Kidney capillary endothelial cell (primary cell): ENCODE results near the gene KRT222.
A peak's percentile ranks its signal among the peaks of the same experiment; 100 is the strongest.

Experiments used
- DNase-seq: peaks from one replicate; pipeline ENCODE4 v3.0.0-alpha.2; 2018; ENCODE audit warnings: low spot score

The KRT222 gene

GRCh38 chr17:40658396-40658795 is 6.6 kb downstream of the KRT222 start:
- DNase-seq = no peak

GRCh38 chr17:40651939-40652338 is 13.0 kb downstream of the KRT222 start:
- DNase-seq = no peak

- peak; percentile 26 for DNase-seq
These were observed 16.5 kb downstream of the KRT222 start for GRCh38 chr17:40648384-40648968.

- DNase-seq = peak; percentile 68
These were observed 17.2 kb downstream of the KRT222 start, which contains the start of gene SMARCE1 for GRCh38 chr17:40647624-40648383. Gene SMARCE1, minus strand, starts transcription at chr17:40647818. Its CDS starts 2,016 bp downstream, at chr17:40645802.

- peak; percentile 35 for DNase-seq
These were observed 18.0 kb downstream of the KRT222 start for GRCh38 chr17:40646791-40647623.

GRCh38 chr17:40645943-40646342 is 19.0 kb downstream of the KRT222 start:
- DNase-seq = no peak

- DNase-seq = no peak
These were observed 19.7 kb downstream of the KRT222 start for GRCh38 chr17:40645291-40645690.

- no peak for DNase-seq
These were observed 27.0 kb downstream of the KRT222 start for GRCh38 chr17:40637931-40638330.

- DNase-seq = no peak
These were observed 31.1 kb downstream of the KRT222 start for GRCh38 chr17:40633871-40634270.

- DNase-seq = no peak
These were observed 32.8 kb downstream of the KRT222 start for GRCh38 chr17:40632216-40632615.

- DNase-seq = no peak
These were observed 35.1 kb downstream of the KRT222 start for GRCh38 chr17:40629842-40630241.

GRCh38 chr17:40625311-40625710 is 39.7 kb downstream of the KRT222 start:
- DNase-seq = no peak

- DNase-seq = no peak
These were observed 41.4 kb downstream of the KRT222 start for GRCh38 chr17:40623419-40624210.

- DNase-seq = no peak
These were observed 42.5 kb downstream of the KRT222 start for GRCh38 chr17:40622509-40622928.

- no peak for DNase-seq
These were observed 43.4 kb downstream of the KRT222 start for GRCh38 chr17:40621578-40621977.

- DNase-seq = no peak
These were observed 44.0 kb downstream of the KRT222 start for GRCh38 chr17:40621019-40621418.

- no peak for DNase-seq
These were observed 46.0 kb downstream of the KRT222 start for GRCh38 chr17:40618754-40619625.

- DNase-seq = no peak
These were observed 47.2 kb downstream of the KRT222 start for GRCh38 chr17:40617678-40618240.

- DNase-seq = no peak
These were observed 48.4 kb downstream of the KRT222 start for GRCh38 chr17:40616592-40616991.

GRCh38 chr17:40615841-40616476 is 49.0 kb downstream of the KRT222 start:
- DNase-seq = no peak
